K562 (cell line): ENCODE results near the gene TOMM22. TPM values are rescaled to one million over a fixed set of nuclear protein-coding genes. Genes with fewer than 3 reads are reported as not detected.
A peak's percentile ranks its signal among the peaks of the same experiment; 100 is the strongest.

Experiments used
- ARID1B ChIP-seq: fragments of 450-650 bp; IDR thresholded peaks from 2 replicates; pipeline ENCODE4 v1.6.1; 2016; ENCODE audit warnings: antibody characterized with exemption, mild to moderate bottlenecking, inconsistent platforms
- ATF1 ChIP-seq, 2 experiments: fragments of 450-650 bp in 1 of 2; IDR thresholded peaks; 2 replicates each; pipeline ENCODE4 v1.6.1; 2016; ENCODE audit warnings: missing compliant biosample characterization in 1 of 2, missing genetic modification characterization in 1 of 2
- BHLHE40 ChIP-seq: IDR thresholded peaks from 2 replicates; pipeline ENCODE4 v1.6.1; 2011; ENCODE audit warnings: low read length, improper control_type of control experiment
- CXXC5 ChIP-seq: fragments of 250-450 bp; sonication (Bioruptor Pico); IDR thresholded peaks from 2 replicates; pipeline ENCODE4 v1.8.0; 2022; ENCODE audit warnings: inconsistent platforms, mild to moderate bottlenecking, moderate library complexity
- E2F6 ChIP-seq, 2 experiments: IDR thresholded peaks; 2 replicates each; pipeline ENCODE4 v1.6.1; 2011; ENCODE audit warnings: borderline replicate concordance in 1 of 2, control low read depth in 1 of 2, low read depth in 1 of 2, low read length in 1 of 2, mild to moderate bottlenecking in 1 of 2, mixed read lengths in 1 of 2, moderate library complexity in 1 of 2; ENCODE audit not compliant: insufficient read depth in 1 of 2, insufficient read length in 1 of 2, poor library complexity in 1 of 2, severe bottlenecking in 1 of 2; ENCODE audit errors: extremely low read depth in 1 of 2
- EP400 ChIP-seq: fragments of 450-650 bp; IDR thresholded peaks from 2 replicates; pipeline ENCODE4 v1.6.1; 2017; ENCODE audit warnings: antibody characterized with exemption, mild to moderate bottlenecking, moderate library complexity
- FOXP1 ChIP-seq: sonication (generic); formaldehyde crosslinking; IDR thresholded peaks from 2 replicates; pipeline ENCODE4 v1.8.0; 2022; ENCODE audit warnings: mild to moderate bottlenecking, missing genetic modification reagents
- GABPB1 ChIP-seq: sonication (generic); formaldehyde crosslinking; IDR thresholded peaks from 2 replicates; pipeline ENCODE4 v1.8.0; 2022; ENCODE audit warnings: mild to moderate bottlenecking, missing genetic modification reagents
- HCFC1 ChIP-seq: IDR thresholded peaks from 2 replicates; pipeline ENCODE4 v1.6.1; 2012; ENCODE audit warnings: low read depth, low read length, improper control_type of control experiment
- HDAC2 ChIP-seq: fragments of 450-650 bp; IDR thresholded peaks from 2 replicates; pipeline ENCODE4 v1.6.1; 2016; ENCODE audit warnings: mild to moderate bottlenecking
- KAT7 ChIP-seq: sonication (generic); formaldehyde crosslinking; IDR thresholded peaks from 2 replicates; pipeline ENCODE4 v1.8.0; 2022; ENCODE audit warnings: missing genetic modification reagents, mild to moderate bottlenecking, borderline replicate concordance
- L3MBTL2 ChIP-seq: fragments of 450-650 bp; IDR thresholded peaks from 2 replicates; pipeline ENCODE4 v1.6.1; 2016; ENCODE audit warnings: mild to moderate bottlenecking, moderate library complexity
- LCOR ChIP-seq: sonication (generic); formaldehyde crosslinking; IDR thresholded peaks from 2 replicates; pipeline ENCODE4 v1.8.0; 2022; ENCODE audit warnings: mild to moderate bottlenecking, missing genetic modification reagents
- MEIS2 ChIP-seq: fragments of 450-650 bp; IDR thresholded peaks from 2 replicates; pipeline ENCODE4 v1.6.1; 2014; ENCODE audit warnings: mild to moderate bottlenecking; ENCODE audit not compliant: partially characterized antibody
- NCOA1 ChIP-seq: fragments of 450-650 bp; IDR thresholded peaks from 2 replicates; pipeline ENCODE4 v1.6.1; 2016; ENCODE audit warnings: low read depth
- NFIX ChIP-seq: fragments of 250-450 bp; sonication (Bioruptor Pico); IDR thresholded peaks from 2 replicates; pipeline ENCODE4 v1.4.0; 2020; ENCODE audit warnings: low read depth, mild to moderate bottlenecking, moderate library complexity
- NR2C2 ChIP-seq, 2 experiments: fragments of 200-800 bp in 1 of 2; sonication (Bioruptor generic) in 1 of 2; sonication (generic) in 1 of 2; formaldehyde crosslinking in 1 of 2; IDR thresholded peaks; 2 replicates each; pipeline versions ENCODE4 v1.6.1 to v1.8.0; 2016 to 2022; ENCODE audit warnings: mild to moderate bottlenecking in 1 of 2, missing compliant biosample characterization in 1 of 2, missing genetic modification characterization in 1 of 2, missing genetic modification reagents in 1 of 2
- NR2F6 ChIP-seq: fragments of 450-650 bp; formaldehyde crosslinking; IDR thresholded peaks from 2 replicates; pipeline ENCODE4 v1.4.0; 2020; ENCODE audit warnings: mild to moderate bottlenecking
- PCBP1 ChIP-seq: fragments of 200-400 bp; formaldehyde crosslinking; IDR thresholded peaks from 2 replicates; pipeline ENCODE4 v1.6.1; 2018; ENCODE audit warnings: mild to moderate bottlenecking, low read depth, low read length; ENCODE audit not compliant: poor library complexity, severe bottlenecking
- POLR2A ChIP-seq: fragments of 450-650 bp; conservative IDR thresholded peaks from 2 replicates; pipeline ENCODE4 v1.6.1; 2016
- RBBP5 ChIP-seq: fragments of 200-600 bp; sonication (generic); IDR thresholded peaks from 2 replicates; pipeline ENCODE4 v1.6.1; 2012; ENCODE audit warnings: borderline replicate concordance, mild to moderate bottlenecking, low read length, control low read depth, inconsistent platforms; ENCODE audit not compliant: insufficient read depth, poor library complexity, severe bottlenecking
- TBL1XR1 ChIP-seq, 2 experiments: IDR thresholded peaks; 2 replicates each; pipeline ENCODE4 v1.6.1; 2012; ENCODE audit warnings: improper control_type of control experiment in 2 of 2, low read length in 2 of 2, mild to moderate bottlenecking in 1 of 2
- TCF7 ChIP-seq: sonication (generic); IDR thresholded peaks from 2 replicates; pipeline ENCODE4 v1.6.1; 2016; ENCODE audit warnings: antibody characterized with exemption, borderline replicate concordance
- THAP7 ChIP-seq: fragments of 250-450 bp; sonication (Bioruptor Pico); IDR thresholded peaks from 2 replicates; pipeline ENCODE4 v1.5.0; 2021
- TRIM25 ChIP-seq: fragments of 450-650 bp; IDR thresholded peaks from 2 replicates; pipeline ENCODE4 v1.7.0; 2016; ENCODE audit warnings: borderline replicate concordance
- polyA plus RNA-seq, 8 experiments: library from polyadenylated mRNA; depleted of rRNA in 4 of 8; stranded (reverse) in 5 of 8; unstranded in 3 of 8; fragments of >200 nt; fragmentation: Nextera tagmentation in 2 of 8; fragmentation: Illumina TruSeq in 1 of 8; extraction: Ambion mirVana in 2 of 8; extraction: Trizol in 1 of 8; gene quantifications; 2 replicates each; pipeline versions ENCODE4 v1.2.1 to v1.2.3, GENCODE V29; 2011 to 2014; ENCODE audit warnings: inconsistent platforms in 1 of 8, missing spikeins in 1 of 8
- total RNA-seq, 7 experiments: library from RNA; depleted of rRNA in 6 of 7; stranded (reverse); fragments of >200 nt in 6 of 7; fragmentation: Illumina TruSeq in 2 of 7; extraction: Trizol in 2 of 7; gene quantifications; 2 replicates each; pipeline versions ENCODE4 v1.2.1 to v1.2.3, GENCODE V29; 2011 to 2021; ENCODE audit warnings: low replicate concordance in 1 of 7

TOMM22 gene
- total and polyA plus RNA-seq, 9 of the 15 experiments (the other 6 are each of a cell fraction or from before 2014, with no cell fraction given), result 25.8 to 108 (median 73.8) TPM

- TF ChIP-seq PCBP1 (peak; percentile 46), POLR2A (peak; percentile 79), TBL1XR1 (IDR thresholded peaks at IDR 0.05; ENCODE audit: low read length in 2 of 2) (peak in 1 of 2 experiments; percentile 93; a peak in 2 of 4 replicates), LCOR (0 out of 2 replicates have a peak, but pooled peaks have one; percentile 19), ARID1B (peak; percentile 9; the same call in 1 of the 2 replicates), TCF7 (no peak), MEIS2 (peak; percentile 2), HCFC1 (peak; percentile 54; the same call in 1 of the 2 replicates), ATF1 (CRISPR knock-in tag; IDR thresholded peaks at IDR 0.05) (peak; percentile 92), ATF1 (tag; IDR thresholded peaks at IDR 0.05) (peak; percentile 99), RBBP5 (peak; percentile 28), THAP7 (no peak), BHLHE40 (peak; percentile 82), KAT7 (peak; percentile 34), GABPB1 (CRISPR knock-in tag) (peak; percentile 90), FOXP1 (CRISPR knock-in tag) (peak; percentile 37; the same call in 1 of the 2 replicates), TRIM25 (no peak), EP400 (peak; percentile 49; the same call in 1 of the 2 replicates), NCOA1 (peak; percentile 38; the same call in 1 of the 2 replicates), NR2C2 (CRISPR knock-in tag; IDR thresholded peaks at IDR 0.05) (no peak), NR2C2 (tag; IDR thresholded peaks at IDR 0.05) (peak; percentile 19; the same call in 1 of the 2 replicates), NR2F6 (CRISPR knock-in tag) (no peak), CXXC5 (CRISPR knock-in tag) (peak; percentile 92), HDAC2 (peak; percentile 56; the same call in 1 of the 2 replicates), L3MBTL2 (peak; percentile 59; the same call in 1 of the 2 replicates), E2F6 (IDR thresholded peaks at IDR 0.05; ENCODE audit: borderline replicate concordance in 1 of 2, extremely low read depth in 1 of 2, insufficient read depth in 1 of 2, insufficient read length in 1 of 2, low read depth in 1 of 2, low read length in 1 of 2, poor library complexity in 1 of 2, severe bottlenecking in 1 of 2) (peak; percentile 31 to 47), NFIX (CRISPR knock-in tag) (no peak)
Observed at GRCh38 chr22:38700789-38701628, 19.3 kb downstream of the TOMM22 start, which contains the start of gene JOSD1 (continued).
